ENCODE data around the gene GLOD4.

- no peak for TF ChIP-seq CTCF (IDR thresholded peaks at IDR 0.05)
- TF ChIP-seq POLR2A (IDR thresholded peaks at IDR 0.05), result no peak
Measured at GRCh38 chr17:746783-747629, 35.1 kb downstream of the GLOD4 start.
